HEK293T (cell line): ENCODE results near the gene SDR39U1.

Experiments used
- ARNT ChIP-seq: fragments of 450-650 bp; IDR thresholded peaks from 2 replicates; pipeline ENCODE4 v1.6.1; 2017; ENCODE audit warnings: mild to moderate bottlenecking
- CTBP1 ChIP-seq: fragments of 450-650 bp; IDR thresholded peaks from 2 replicates; pipeline ENCODE4 v1.6.1; 2016; ENCODE audit warnings: borderline replicate concordance
- ELF4 ChIP-seq: fragments of 450-650 bp; IDR thresholded peaks from 2 replicates; pipeline ENCODE4 v1.6.1; 2017; ENCODE audit warnings: antibody characterized with exemption
- FOXK2 ChIP-seq: fragments of 450-650 bp; IDR thresholded peaks from 2 replicates; pipeline ENCODE4 v1.6.1; 2016; ENCODE audit warnings: mild to moderate bottlenecking
- FOXM1 ChIP-seq: fragments of 450-650 bp; IDR thresholded peaks from 2 replicates; pipeline ENCODE4 v1.6.1; 2017; ENCODE audit warnings: mild to moderate bottlenecking, borderline replicate concordance
- HDGF ChIP-seq: fragments of 450-650 bp; IDR thresholded peaks from 2 replicates; pipeline ENCODE4 v1.6.1; 2017; ENCODE audit warnings: antibody characterized with exemption, borderline replicate concordance
- LEF1 ChIP-seq: fragments of 450-650 bp; IDR thresholded peaks from 2 replicates; pipeline ENCODE4 v1.6.1; 2017; ENCODE audit warnings: mild to moderate bottlenecking, borderline replicate concordance
- TARDBP ChIP-seq: fragments of 450-650 bp; IDR thresholded peaks from 2 replicates; pipeline ENCODE4 v1.6.1; 2016

GRCh38 chr14:24401810-24402702 lies 40.5 kb downstream of the SDR39U1 start:
- TF ChIP-seq CTBP1 (no peak), ARNT (no peak), FOXM1 (no peak), HDGF (no peak), LEF1 (no peak), ELF4 (no peak), TARDBP (no peak), FOXK2 (no peak)
